GM18861 (cell line): ENCODE results near the gene TMEM178B.
"Not testable (repeated sequence)": the region's sequence is repeated elsewhere in the genome, so short reads cannot be mapped to it uniquely, and the experiment has no call there.

Source experiments
- ATAC-seq: cut with Tn5 transposase; IDR thresholded peaks from one replicate; pipeline ENCODE4 v1.9.1; 2021; ENCODE audit not compliant: unreplicated experiment

Gene TMEM178B

DNA sequence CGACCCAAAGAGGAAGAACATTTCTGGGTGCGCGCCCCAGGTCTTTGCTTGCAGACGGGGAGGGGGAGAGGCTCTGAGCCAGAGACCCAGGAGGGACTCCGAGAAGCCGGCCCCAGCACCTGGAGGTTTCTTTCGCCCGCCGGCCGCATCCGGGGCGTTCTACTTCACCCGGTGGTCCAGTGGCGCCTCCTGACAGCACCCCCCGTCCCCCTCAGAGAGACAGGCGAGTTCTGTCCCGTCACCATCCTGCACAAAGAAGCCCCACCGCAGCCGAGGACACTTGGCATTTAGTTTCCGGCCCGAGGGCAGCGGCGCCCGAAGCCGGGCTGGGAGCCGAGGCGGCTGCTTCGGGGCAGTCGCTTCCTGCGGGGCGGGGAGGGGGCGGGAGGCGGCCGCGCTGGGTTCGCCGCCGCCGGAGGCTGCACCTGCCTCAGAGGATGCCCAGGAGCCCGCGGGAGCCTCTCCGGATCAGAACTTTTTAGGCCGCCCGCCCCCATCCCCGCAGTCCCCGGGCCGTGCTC is at the start of gene TMEM178B:
TMEM178B (plus strand) TSS at position 424 of the 521 bp plus-strand sequence.
- ATAC-seq = no peak

DNA sequence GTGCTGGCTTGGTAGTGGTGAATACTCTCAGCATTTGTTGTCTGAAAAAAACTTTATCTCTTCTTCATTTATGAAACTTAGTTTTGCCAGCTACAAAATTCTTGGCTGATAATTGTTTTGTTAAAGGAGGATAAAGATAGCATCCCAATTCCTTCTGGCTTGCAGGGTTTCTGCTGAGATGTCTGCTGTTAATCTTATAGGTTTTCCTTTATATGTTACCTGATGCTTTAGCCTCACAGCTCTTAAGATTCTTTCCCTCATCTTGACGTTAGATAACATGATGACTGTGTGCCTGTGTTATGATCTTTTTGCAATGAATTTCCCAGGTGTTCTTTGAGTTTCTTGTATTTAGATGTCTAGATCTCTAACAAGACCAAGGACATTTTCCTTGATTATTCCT is 49.2 kb upstream of the TMEM178B start:
- no peak for ATAC-seq

GRCh38 chr7:141027043-141027442 is 46.8 kb upstream of the TMEM178B start:
- ATAC-seq = no peak

- no peak for ATAC-seq
These were observed 45.1 kb upstream of the TMEM178B start for GRCh38 chr7:141028767-141029166.

GRCh38 chr7:141032539-141033323 is 41.1 kb upstream of the TMEM178B start:
- ATAC-seq = not testable (repeated sequence)

GRCh38 chr7:141038100-141038499 is 35.8 kb upstream of the TMEM178B start:
- ATAC-seq = not testable (repeated sequence)

- no peak for ATAC-seq
These were observed 34.5 kb upstream of the TMEM178B start for GRCh38 chr7:141039376-141039775.

- no peak for ATAC-seq
These were observed 31.4 kb upstream of the TMEM178B start for GRCh38 chr7:141042222-141043193.

DNA sequence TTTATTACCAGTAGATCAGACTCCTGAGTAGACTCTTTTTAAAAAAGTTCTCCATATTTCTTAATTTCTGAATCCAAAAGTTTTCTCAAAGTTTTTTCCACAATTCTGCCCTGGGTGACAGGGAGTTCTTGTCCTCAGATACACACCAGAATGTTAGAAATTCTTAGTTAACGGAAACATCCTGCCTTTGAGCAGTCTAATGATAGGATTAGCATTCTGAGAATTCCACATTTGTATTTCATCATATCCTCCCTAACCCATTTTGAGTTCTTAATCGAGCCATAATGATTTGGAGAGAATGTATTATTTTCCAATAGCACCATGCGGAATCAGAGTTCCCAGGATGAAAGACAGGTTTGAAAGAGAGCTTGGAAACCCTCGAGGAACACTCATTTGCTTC is 30.2 kb upstream of the TMEM178B start:
- no peak for ATAC-seq

- no peak for ATAC-seq
These were observed 28.6 kb upstream of the TMEM178B start for GRCh38 chr7:141045126-141045841.

DNA sequence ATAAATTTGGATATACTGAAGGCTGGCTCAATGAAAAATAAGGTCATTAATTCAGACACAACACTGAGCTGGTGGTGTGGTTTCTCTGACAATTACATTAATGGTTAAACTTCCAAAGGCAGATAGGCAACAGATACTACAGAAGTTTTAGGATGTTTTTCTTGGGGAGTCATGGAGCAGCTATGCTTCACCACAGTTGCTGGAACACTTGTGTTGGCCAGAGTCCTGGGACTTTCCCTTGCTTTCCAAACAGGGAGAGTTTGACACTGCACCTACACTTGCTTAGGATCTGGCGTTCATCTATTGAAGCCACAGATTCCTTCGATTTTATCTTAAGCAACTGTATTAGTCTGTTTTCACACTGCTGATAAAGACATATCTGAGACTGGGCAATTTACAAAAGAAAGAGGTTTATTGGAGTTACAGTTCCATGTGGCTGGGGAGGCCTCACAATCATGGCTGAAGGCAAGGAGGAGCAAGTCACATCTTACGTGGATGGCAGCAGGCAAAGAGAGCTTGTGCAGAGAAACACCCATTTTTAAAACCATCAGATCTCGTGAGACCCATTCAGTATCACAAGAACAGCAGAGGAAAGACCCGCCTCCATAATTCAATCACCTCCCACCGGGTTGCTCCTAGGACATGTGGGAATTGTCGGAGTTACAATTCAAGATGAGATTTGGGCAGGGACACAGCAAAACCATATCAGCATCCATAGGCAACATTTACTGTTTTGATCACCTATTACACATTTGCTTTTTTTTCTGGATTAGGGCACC is 27.8 kb upstream of the TMEM178B start:
- ATAC-seq = no peak

DNA sequence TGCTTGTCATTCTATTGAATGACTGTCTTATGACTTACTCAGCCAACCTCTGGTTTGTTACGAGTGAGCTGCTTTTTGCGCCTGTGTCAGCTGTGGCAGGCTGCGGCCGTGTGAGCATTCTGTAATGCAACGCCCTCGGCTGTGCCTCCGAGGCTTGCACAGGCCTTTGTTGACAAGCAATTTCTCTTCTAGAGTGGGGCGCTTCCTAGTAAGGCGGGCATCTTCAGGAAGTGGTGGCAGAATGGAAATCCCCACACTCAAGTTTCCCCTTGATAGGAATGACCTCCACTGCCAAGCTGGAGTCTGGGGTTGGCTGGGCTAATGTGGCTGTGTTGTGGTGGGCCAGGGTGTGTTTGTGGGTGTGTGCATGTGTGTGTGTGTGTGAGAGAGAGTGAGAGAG is 20.2 kb upstream of the TMEM178B start:
- no peak for ATAC-seq

- no peak for ATAC-seq
These were observed 18.7 kb upstream of the TMEM178B start for GRCh38 chr7:141055146-141055545.

GRCh38 chr7:141057788-141058187 is 16.1 kb upstream of the TMEM178B start:
- no peak for ATAC-seq

DNA sequence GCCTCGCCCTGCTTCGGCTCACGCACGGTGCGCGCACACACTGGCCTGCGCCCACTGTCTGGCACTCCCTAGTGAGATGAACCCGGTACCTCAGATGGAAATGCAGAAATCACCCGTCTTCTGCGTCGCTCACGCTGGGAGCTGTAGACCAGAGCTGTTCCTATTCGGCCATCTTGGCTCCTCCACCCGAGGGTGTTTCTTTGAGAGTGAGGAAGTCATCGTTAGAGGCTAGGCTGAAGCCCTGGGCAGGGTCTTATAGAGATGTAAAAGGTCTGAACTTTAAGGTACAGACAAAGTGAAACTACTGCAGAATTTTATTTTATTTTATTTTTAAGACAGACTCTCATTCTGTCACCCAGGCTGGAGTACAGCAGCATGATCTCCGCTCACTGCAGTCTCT is 6.0 kb upstream of the TMEM178B start:
- not testable (repeated sequence) for ATAC-seq

DNA sequence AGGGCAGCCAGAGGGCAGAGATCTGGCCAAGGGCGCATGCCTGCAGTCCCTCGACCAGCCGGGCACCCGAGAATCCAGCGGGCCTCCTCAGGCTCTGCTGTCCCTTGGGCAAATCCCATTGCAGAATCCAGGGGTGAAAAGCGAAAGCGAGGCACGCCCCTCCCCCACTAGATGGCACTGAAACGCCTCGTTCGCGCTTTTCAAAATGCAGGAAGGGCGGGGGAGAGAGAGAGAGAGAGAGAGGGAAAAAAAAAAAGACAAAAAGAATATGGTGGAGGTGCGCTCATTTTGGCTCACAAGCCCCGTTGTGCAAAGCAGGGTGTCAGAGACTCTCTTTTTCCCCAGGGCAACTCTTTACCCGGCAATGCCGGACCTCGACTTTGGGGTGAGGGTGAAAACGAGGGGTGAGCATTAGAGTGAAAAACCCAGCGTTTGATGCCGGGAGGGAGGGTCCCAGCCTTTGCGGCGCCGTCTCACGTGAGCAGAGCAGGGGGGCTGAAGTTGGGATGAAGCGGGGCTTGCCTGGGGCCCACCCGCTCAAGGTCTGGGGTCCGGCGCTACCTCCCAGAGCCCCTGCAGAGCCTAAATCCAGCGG is 2.5 kb upstream of the TMEM178B start:
- no peak for ATAC-seq

DNA sequence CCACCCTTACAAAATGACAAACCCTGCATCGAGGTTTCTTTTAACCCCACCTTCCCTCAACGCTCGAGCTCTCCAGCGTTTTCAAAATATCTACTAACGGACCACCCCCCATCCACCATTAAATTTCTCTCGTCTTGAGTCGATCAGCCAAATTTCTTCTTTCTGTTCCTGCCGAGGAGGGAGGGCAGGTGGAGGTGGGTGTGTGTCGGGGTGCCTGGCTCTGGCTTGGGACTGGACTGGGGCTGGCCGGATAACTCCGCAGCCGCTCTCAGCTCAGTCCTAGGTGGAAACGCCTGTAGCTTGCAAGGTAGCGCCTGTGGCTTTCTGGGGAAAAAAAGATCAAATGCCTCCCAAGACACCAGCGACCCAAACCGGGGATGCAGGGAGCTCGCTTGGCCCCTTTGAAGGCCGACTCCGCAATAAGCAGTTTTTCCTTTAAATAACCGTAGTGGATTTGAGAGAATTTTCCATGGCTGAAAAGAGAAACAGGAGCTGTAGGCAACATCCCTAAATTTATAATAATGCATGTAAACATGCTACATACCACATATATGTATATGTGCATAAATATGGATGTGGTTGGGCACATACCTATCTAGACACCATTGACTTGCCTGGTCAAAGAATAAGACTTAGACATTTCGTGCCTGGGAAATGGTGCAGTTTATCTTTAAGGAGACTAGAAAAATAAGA is 1.9 kb upstream of the TMEM178B start:
- ATAC-seq = no peak

GRCh38 chr7:141072548-141073172 is 1.2 kb upstream of the TMEM178B start:
- no peak for ATAC-seq

DNA sequence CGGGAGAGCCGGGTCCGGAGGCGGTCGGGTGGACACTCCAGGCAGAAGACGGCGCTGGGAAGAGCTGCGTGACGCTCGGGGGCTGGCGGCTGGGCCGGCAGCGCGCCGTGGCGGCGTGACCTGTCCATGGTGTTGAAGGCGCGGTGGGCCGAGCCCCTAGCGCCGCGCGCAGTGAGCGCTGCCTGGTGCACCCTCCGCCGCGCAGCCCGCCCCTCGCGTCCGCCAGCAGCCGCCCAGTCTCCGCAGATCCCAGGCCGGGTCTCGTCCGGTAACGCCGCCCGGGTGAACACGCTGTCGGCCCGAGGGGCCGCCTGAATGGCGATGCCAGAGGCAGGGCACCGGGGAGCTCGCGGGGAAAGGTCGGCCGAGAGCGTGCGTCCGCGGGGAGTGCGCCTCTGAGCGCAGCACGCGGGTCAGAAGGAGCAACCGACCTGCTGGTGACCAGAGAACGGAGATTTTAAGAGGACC is 657 bp upstream of the TMEM178B start:
- ATAC-seq = no peak
